Measurements from ENCODE around the gene GP9. TPM values are rescaled to one million over a fixed set of nuclear protein-coding genes. Genes with fewer than 3 reads are reported as not detected.

The GP9 gene
- total and polyA plus RNA-seq, 5 donors from 2014 or later = 3.7 TPM; not detected in 4

GRCh38 chr3:129077222-129077621 is 16.6 kb downstream of the GP9 start:
- H3K9me3 ChIP-seq (ENCODE audit: control insufficient read depth in 2 of 2, low read length in 2 of 2) = no peaks in the 10 kb centered on the region
- DNase-seq (no peak), ATAC-seq (ENCODE audit: low read depth in 2 of 2) (no peak)
- H3K27ac ChIP-seq (ENCODE audit: insufficient read depth, low read length, poor library complexity, severe bottlenecking) = no peak overlapping the region
- H3K36me3 ChIP-seq (ENCODE audit: control insufficient read depth, insufficient read depth, low read length) = no peaks in the 10 kb centered on the region
- H3K4me3 ChIP-seq (ENCODE audit: low read depth, low read length) = no peak overlapping the region
- Mint-ChIP-seq H3K27me3 (no peaks in the 10 kb centered on the region), H3K4me3 (no peak overlapping the region), H3K9me3 (no peaks in the 10 kb centered on the region), H3K36me3 (no peaks in the 10 kb centered on the region), H3K4me1 (peaks cover 0 to 5% (median 2%) of the 10 kb centered on the region in 4 donors), H3K27ac (no peak overlapping the region)
- H3K4me1 ChIP-seq (ENCODE audit: control insufficient read depth, insufficient read depth, low read length, poor library complexity, severe bottlenecking) = no peaks in the 10 kb centered on the region
- H3K27me3 ChIP-seq (ENCODE audit: control insufficient read depth, insufficient read depth, low read length) = no peaks in the 10 kb centered on the region

DNA sequence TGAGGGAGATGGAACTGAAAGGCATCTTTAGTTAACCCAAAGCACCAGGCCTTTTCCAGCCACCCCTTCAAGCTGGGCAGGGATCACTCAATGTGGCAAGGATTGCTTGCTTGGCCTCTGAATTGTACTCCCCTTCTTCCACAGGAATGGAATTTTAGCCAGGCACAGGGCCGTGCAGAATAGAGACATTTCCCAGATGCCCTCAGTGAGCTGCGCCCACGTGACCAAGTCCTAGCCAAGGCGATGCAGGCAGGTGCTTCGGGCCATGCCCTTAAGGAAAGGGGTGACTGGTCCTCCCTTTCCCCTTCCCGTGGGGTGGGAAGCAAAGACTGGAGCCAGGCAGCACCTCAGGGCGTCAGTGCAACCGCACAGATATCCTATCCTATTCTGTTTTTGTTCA is 17.9 kb downstream of the GP9 start:
- H3K27me3 ChIP-seq (ENCODE audit: control insufficient read depth, insufficient read depth, low read length) = no peaks in the 10 kb centered on the region
- H3K27me3 Mint-ChIP-seq = no peaks in the 10 kb centered on the region
- H3K9me3 ChIP-seq (ENCODE audit: control insufficient read depth in 2 of 2, low read length in 2 of 2) = no peaks in the 10 kb centered on the region
- H3K36me3 ChIP-seq (ENCODE audit: control insufficient read depth, insufficient read depth, low read length) = no peaks in the 10 kb centered on the region
- no peak overlapping the region for H3K27ac Mint-ChIP-seq
- ATAC-seq (ENCODE audit: low read depth in 2 of 2) (no peak), DNase-seq (no peak)
- H3K9me3 Mint-ChIP-seq = no peaks in the 10 kb centered on the region
- H3K36me3 Mint-ChIP-seq = no peaks in the 10 kb centered on the region
- H3K4me1 Mint-ChIP-seq = peaks cover 0 to 5% (median 4%) of the 10 kb centered on the region in 4 donors
- H3K4me3 Mint-ChIP-seq = no peak overlapping the region
- no peaks in the 10 kb centered on the region for H3K4me1 ChIP-seq (ENCODE audit: control insufficient read depth, insufficient read depth, low read length, poor library complexity, severe bottlenecking)
- no peak overlapping the region for H3K27ac ChIP-seq (ENCODE audit: insufficient read depth, low read length, poor library complexity, severe bottlenecking)
- no peak overlapping the region for H3K4me3 ChIP-seq (ENCODE audit: low read depth, low read length)

DNA sequence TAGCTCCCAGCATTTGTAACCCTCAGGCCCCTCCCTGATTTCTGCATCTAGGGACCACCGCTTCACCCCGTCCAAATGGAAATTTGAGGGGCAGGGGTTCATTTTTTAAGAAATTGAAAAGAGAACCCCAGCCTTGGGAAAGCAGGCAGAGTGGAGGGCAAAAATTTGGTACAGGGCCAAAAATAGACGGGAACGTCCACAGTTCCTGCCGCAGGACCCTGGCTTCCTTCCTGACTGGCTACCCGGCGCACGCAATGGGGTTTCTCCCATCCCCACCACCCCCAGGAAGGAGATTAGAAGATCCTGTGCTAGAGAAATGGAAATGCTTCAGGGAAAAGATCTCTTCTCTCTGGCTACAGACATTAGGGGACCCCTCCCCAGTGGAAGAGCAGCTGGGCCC is 20.9 kb downstream of the GP9 start:
- Mint-ChIP-seq H3K9me3 (no peaks in the 10 kb centered on the region), H3K36me3 (no peaks in the 10 kb centered on the region), H3K4me3 (no peak overlapping the region), H3K27ac (no peak overlapping the region), H3K4me1 (peaks cover 0 to 10% (median 6%) of the 10 kb centered on the region in 4 donors), H3K27me3 (no peaks in the 10 kb centered on the region)
- H3K4me1 ChIP-seq (ENCODE audit: control insufficient read depth, insufficient read depth, low read length, poor library complexity, severe bottlenecking) = no peaks in the 10 kb centered on the region
- H3K9me3 ChIP-seq (ENCODE audit: control insufficient read depth in 2 of 2, low read length in 2 of 2) = no peaks in the 10 kb centered on the region
- no peak overlapping the region for H3K27ac ChIP-seq (ENCODE audit: insufficient read depth, low read length, poor library complexity, severe bottlenecking)
- no peak overlapping the region for H3K4me3 ChIP-seq (ENCODE audit: low read depth, low read length)
- ATAC-seq (ENCODE audit: low read depth in 2 of 2) (no peak), DNase-seq (no peak)
- H3K36me3 ChIP-seq (ENCODE audit: control insufficient read depth, insufficient read depth, low read length) = no peaks in the 10 kb centered on the region
- H3K27me3 ChIP-seq (ENCODE audit: control insufficient read depth, insufficient read depth, low read length) = no peaks in the 10 kb centered on the region

DNA sequence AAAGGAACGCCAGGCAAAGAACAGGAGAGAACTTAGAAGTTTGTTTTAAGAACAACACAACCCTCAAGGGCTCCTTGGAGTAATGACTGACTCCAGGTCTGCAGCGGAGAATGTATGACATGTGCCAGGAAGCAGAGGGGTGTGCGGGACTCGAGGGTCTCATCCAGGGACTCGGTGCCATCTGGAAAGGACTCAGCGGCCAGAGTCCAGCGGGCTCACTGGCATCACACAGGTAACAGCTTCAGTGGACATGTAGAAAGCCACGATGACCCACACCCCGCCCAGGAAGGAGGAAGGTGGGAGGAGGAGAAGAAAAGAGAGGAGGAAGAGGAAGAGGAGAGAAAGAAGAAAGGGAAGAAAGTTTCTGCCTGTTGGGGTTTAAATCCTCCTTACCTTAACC is 21.4 kb downstream of the GP9 start:
- Mint-ChIP-seq H3K27me3 (no peaks in the 10 kb centered on the region), H3K27ac (no peak overlapping the region), H3K4me3 (no peak overlapping the region), H3K4me1 (peaks cover 0 to 15% (median 8%) of the 10 kb centered on the region in 4 donors), H3K36me3 (no peaks in the 10 kb centered on the region), H3K9me3 (no peaks in the 10 kb centered on the region)
- Histone ChIP-seq H3K9me3 (ENCODE audit: control insufficient read depth in 2 of 2, low read length in 2 of 2) (no peaks in the 10 kb centered on the region), H3K36me3 (ENCODE audit: control insufficient read depth, insufficient read depth, low read length) (no peaks in the 10 kb centered on the region), H3K27ac (ENCODE audit: insufficient read depth, low read length, poor library complexity, severe bottlenecking) (no peak overlapping the region), H3K27me3 (ENCODE audit: control insufficient read depth, insufficient read depth, low read length) (no peaks in the 10 kb centered on the region), H3K4me1 (ENCODE audit: control insufficient read depth, insufficient read depth, low read length, poor library complexity, severe bottlenecking) (no peaks in the 10 kb centered on the region), H3K4me3 (ENCODE audit: low read depth, low read length) (no peak overlapping the region)
- ATAC-seq (ENCODE audit: low read depth in 2 of 2) (no peak), DNase-seq (no peak)

- ATAC-seq (ENCODE audit: low read depth in 2 of 2) (no peak), DNase-seq (no peak)
- no peaks in the 10 kb centered on the region for H3K27me3 ChIP-seq (ENCODE audit: control insufficient read depth, insufficient read depth, low read length)
- H3K9me3 ChIP-seq (ENCODE audit: control insufficient read depth in 2 of 2, low read length in 2 of 2) = no peaks in the 10 kb centered on the region
- Mint-ChIP-seq H3K9me3 (no peaks in the 10 kb centered on the region), H3K27me3 (no peaks in the 10 kb centered on the region), H3K4me3 (no peak overlapping the region), H3K27ac (peak overlapping the region in 1 of 3 donors; percentile 15), H3K4me1 (peaks cover 0 to 15% (median 8%) of the 10 kb centered on the region in 4 donors), H3K36me3 (no peaks in the 10 kb centered on the region)
- no peak overlapping the region for H3K4me3 ChIP-seq (ENCODE audit: low read depth, low read length)
- H3K27ac ChIP-seq (ENCODE audit: insufficient read depth, low read length, poor library complexity, severe bottlenecking) = no peak overlapping the region
- H3K36me3 ChIP-seq (ENCODE audit: control insufficient read depth, insufficient read depth, low read length) = no peaks in the 10 kb centered on the region
- no peaks in the 10 kb centered on the region for H3K4me1 ChIP-seq (ENCODE audit: control insufficient read depth, insufficient read depth, low read length, poor library complexity, severe bottlenecking)
These were observed 23.9 kb downstream of the GP9 start for GRCh38 chr3:129084501-129084900.

- ATAC-seq (ENCODE audit: low read depth in 2 of 2) = no peak
- Mint-ChIP-seq H3K36me3 (no peaks in the 10 kb centered on the region), H3K4me3 (peak overlapping the region in 1 of 4 donors; percentile 38), H3K27me3 (no peaks in the 10 kb centered on the region), H3K9me3 (no peaks in the 10 kb centered on the region), H3K4me1 (peaks cover 0 to 15% (median 8%) of the 10 kb centered on the region in 4 donors), H3K27ac (peak overlapping the region; percentile 87 to 95 (median 89))
- Histone ChIP-seq H3K4me3 (ENCODE audit: low read depth, low read length) (no peak overlapping the region), H3K36me3 (ENCODE audit: control insufficient read depth, insufficient read depth, low read length) (no peaks in the 10 kb centered on the region), H3K27ac (ENCODE audit: insufficient read depth, low read length, poor library complexity, severe bottlenecking) (no peak overlapping the region), H3K27me3 (ENCODE audit: control insufficient read depth, insufficient read depth, low read length) (no peaks in the 10 kb centered on the region), H3K9me3 (ENCODE audit: control insufficient read depth in 2 of 2, low read length in 2 of 2) (no peaks in the 10 kb centered on the region), H3K4me1 (ENCODE audit: control insufficient read depth, insufficient read depth, low read length, poor library complexity, severe bottlenecking) (no peaks in the 10 kb centered on the region)
- no peak for DNase-seq
These were observed 24.7 kb downstream of the GP9 start for GRCh38 chr3:129085165-129085715.

DNA sequence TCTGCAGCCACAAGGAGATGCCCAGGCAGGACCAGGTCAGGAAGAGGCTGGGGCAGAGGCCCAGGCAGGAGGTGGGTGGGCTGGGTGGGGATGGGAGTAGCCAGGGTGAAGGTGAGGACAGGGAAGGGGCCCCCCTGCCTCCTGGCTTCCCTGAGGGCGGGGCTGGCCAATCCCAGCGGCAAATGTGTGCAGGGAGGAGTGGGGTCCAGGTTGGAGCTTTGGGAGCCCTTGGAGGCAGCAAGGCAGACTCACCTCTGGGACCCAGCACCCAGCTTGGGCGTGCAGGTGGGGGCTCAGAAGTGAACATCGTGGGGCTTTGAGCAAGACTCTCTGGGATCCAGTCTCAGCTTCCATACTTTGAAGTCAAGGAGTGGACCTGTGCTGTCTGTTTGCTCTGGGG is 25.2 kb downstream of the GP9 start:
- peak overlapping the region in 1 of 4 donors; percentile 38 for H3K4me3 Mint-ChIP-seq
- no peak for ATAC-seq (ENCODE audit: low read depth in 2 of 2)
- Histone ChIP-seq H3K27ac (ENCODE audit: insufficient read depth, low read length, poor library complexity, severe bottlenecking) (no peak overlapping the region), H3K36me3 (ENCODE audit: control insufficient read depth, insufficient read depth, low read length) (no peaks in the 10 kb centered on the region), H3K27me3 (ENCODE audit: control insufficient read depth, insufficient read depth, low read length) (no peaks in the 10 kb centered on the region), H3K9me3 (ENCODE audit: control insufficient read depth in 2 of 2, low read length in 2 of 2) (no peaks in the 10 kb centered on the region), H3K4me3 (ENCODE audit: low read depth, low read length) (no peak overlapping the region), H3K4me1 (ENCODE audit: control insufficient read depth, insufficient read depth, low read length, poor library complexity, severe bottlenecking) (no peaks in the 10 kb centered on the region)
- no peak for DNase-seq
- H3K4me1 Mint-ChIP-seq = peaks cover 0 to 15% (median 8%) of the 10 kb centered on the region in 4 donors
- no peaks in the 10 kb centered on the region for H3K9me3 Mint-ChIP-seq
- H3K27ac Mint-ChIP-seq = peak overlapping the region; percentile 87 to 95 (median 89)
- H3K27me3 Mint-ChIP-seq = no peaks in the 10 kb centered on the region
- H3K36me3 Mint-ChIP-seq = no peaks in the 10 kb centered on the region

- Histone ChIP-seq H3K4me1 (ENCODE audit: control insufficient read depth, insufficient read depth, low read length, poor library complexity, severe bottlenecking) (no peaks in the 10 kb centered on the region), H3K27me3 (ENCODE audit: control insufficient read depth, insufficient read depth, low read length) (no peaks in the 10 kb centered on the region), H3K27ac (ENCODE audit: insufficient read depth, low read length, poor library complexity, severe bottlenecking) (peak overlapping the region; percentile 5), H3K36me3 (ENCODE audit: control insufficient read depth, insufficient read depth, low read length) (peaks cover 11% of the 10 kb centered on the region), H3K9me3 (ENCODE audit: control insufficient read depth in 2 of 2, low read length in 2 of 2) (no peaks in the 10 kb centered on the region), H3K4me3 (ENCODE audit: low read depth, low read length) (no peak overlapping the region)
- peaks cover 3% of the 10 kb centered on the region for H3K36me3 Mint-ChIP-seq
- H3K4me1 Mint-ChIP-seq = peaks cover 0 to 10% (median 5%) of the 10 kb centered on the region in 4 donors
- peak overlapping the region in 2 of 3 donors; percentile 35 to 91 for H3K27ac Mint-ChIP-seq
- no peaks in the 10 kb centered on the region for H3K9me3 Mint-ChIP-seq
- H3K4me3 Mint-ChIP-seq = no peak overlapping the region
- no peak for ATAC-seq (ENCODE audit: low read depth in 2 of 2)
- DNase-seq = no peak
- no peaks in the 10 kb centered on the region for H3K27me3 Mint-ChIP-seq
These were observed 26.6 kb downstream of the GP9 start for GRCh38 chr3:129087138-129087702.
